GM20000 (cell line): Measurements from ENCODE around the gene KNOP1.

Experiments used
- DNase-seq: peaks from one replicate; pipeline ENCODE4 v3.0.0; 2012; ENCODE audit warnings: low spot score
- CTCF ChIP-seq: IDR thresholded peaks from 2 replicates; pipeline ENCODE4 v1.5.1; 2012; ENCODE audit warnings: mild to moderate bottlenecking, control low read depth; ENCODE audit errors: extremely low read depth, missing control alignments

Gene KNOP1

GRCh38 chr16:19749571-19750080, 31.6 kb upstream of the KNOP1 start:
- no peak for TF ChIP-seq CTCF
- no peak for DNase-seq

GRCh38 chr16:19748389-19749168, 30.6 kb upstream of the KNOP1 start:
- TF ChIP-seq CTCF = no peak
- no peak for DNase-seq

GRCh38 chr16:19746561-19746960, 28.5 kb upstream of the KNOP1 start:
- TF ChIP-seq CTCF = no peak
- no peak for DNase-seq

GRCh38 chr16:19745286-19746010, 27.4 kb upstream of the KNOP1 start:
- no peak for DNase-seq
- no peak for TF ChIP-seq CTCF

GRCh38 chr16:19744670-19745069, 26.6 kb upstream of the KNOP1 start:
- TF ChIP-seq CTCF = no peak
- no peak for DNase-seq

- no peak for DNase-seq
- TF ChIP-seq CTCF = no peak
Observed at GRCh38 chr16:19743816-19744159, 25.8 kb upstream of the KNOP1 start.

GRCh38 chr16:19741354-19741753, 23.3 kb upstream of the KNOP1 start:
- no peak for TF ChIP-seq CTCF

More at GRCh38 chr16:19741354-19741753, 23.3 kb upstream of the KNOP1 start:
- DNase-seq = no peak
